Naive thymus-derived CD8-positive, alpha-beta T cell (primary cell): ENCODE measurements around the gene ADAMTS2. TPM values are rescaled to one million over a fixed set of nuclear protein-coding genes. Genes with fewer than 3 reads are reported as not detected.

ENCODE experiments used
- ATAC-seq, 2 donors: fragments of 150-1000 bp; cut with Tn5 transposase in 1 of 2; sonication (Bioruptor Pico), chemical (Tn5 transposase) in 1 of 2; 1 replicate in 1 of 2; 2 replicates in 1 of 2; pipeline ENCODE4 v1.10.0; 2021; ENCODE audit warnings: mild to moderate bottlenecking in 2 of 2, moderate library complexity in 2 of 2
- POLR2A ChIA-PET: fragments of 350-600 bp; sonication (Branson Sonifier 250); formaldehyde crosslinking; loops from one replicate; lab custom pipeline; 2021; ENCODE audit warnings: antibody characterized with exemption; lab: Charles Lee
- DNase-seq, 10 donors: peaks; one replicate each; pipeline versions ENCODE4 v3.0.0 to v3.0.0-alpha.2; 2020 to 2022
- H3K27ac Mint-ChIP-seq, 10 donors: one replicate each; pipeline ENCODE4 v1.8.0; 2020 to 2022; ENCODE audit warnings: mild to moderate bottlenecking in 10 of 10, mixed read lengths in 10 of 10, moderate library complexity in 4 of 10, inconsistent platforms in 1 of 10
- H3K27me3 Mint-ChIP-seq, 5 donors: one replicate each; pipeline ENCODE4 v1.8.0; 2021 to 2022; ENCODE audit warnings: mixed read lengths in 5 of 5
- H3K36me3 Mint-ChIP-seq, 3 donors: one replicate each; pipeline ENCODE4 v1.8.0; 2020 to 2022; ENCODE audit warnings: mixed read lengths in 3 of 3, mild to moderate bottlenecking in 2 of 3, inconsistent platforms in 1 of 3
- H3K4me1 Mint-ChIP-seq, 4 donors: one replicate each; pipeline ENCODE4 v1.8.0; 2021 to 2022; ENCODE audit warnings: mixed read lengths in 4 of 4
- H3K4me3 Mint-ChIP-seq, 10 donors: one replicate each; pipeline ENCODE4 v1.8.0; 2020 to 2022; ENCODE audit warnings: mild to moderate bottlenecking in 10 of 10, mixed read lengths in 10 of 10, moderate library complexity in 6 of 10, inconsistent platforms in 1 of 10
- H3K9me3 Mint-ChIP-seq, 9 donors: one replicate each; pipeline ENCODE4 v1.8.0; 2020 to 2022; ENCODE audit warnings: mixed read lengths in 9 of 9, mild to moderate bottlenecking in 3 of 9, inconsistent platforms in 1 of 9, moderate library complexity in 1 of 9
- polyA plus RNA-seq, 3 donors: library from polyadenylated mRNA; unstranded; fragments of 300-500 nt; fragmentation: Illumina TruSeq; gene quantifications; one replicate each; pipeline ENCODE4 v1.2.3, GENCODE V29; 2021
- total RNA-seq, 8 experiments: library from RNA in 2 of 8; stranded (reverse) in 2 of 8; gene quantifications; one replicate each; pipeline ENCODE4 v1.2.3 and lab custom pipeline; 2021 to 2026

ADAMTS2 gene
- total and polyA plus RNA-seq, 5 experiments from 2014 or later, result 0.02 TPM; not detected in 4

- peak overlapping the region in 1 of 10 donors; percentile 40 for H3K27ac Mint-ChIP-seq
- peaks cover 0 to 6% (median 0%) of the 10 kb centered on the region in 9 donors for H3K9me3 Mint-ChIP-seq
- POLR2A ChIA-PET, result no interaction called here
- H3K36me3 Mint-ChIP-seq, result no peaks in the 10 kb centered on the region
- H3K27me3 Mint-ChIP-seq, result peaks cover 0 to 9% (median 2%) of the 10 kb centered on the region in 5 donors
- ATAC-seq (no peak), DNase-seq (peak in 1 of 10 donors; percentile 59)
- H3K4me3 Mint-ChIP-seq, result peak overlapping the region in 6 of 10 donors; percentile 9 to 68 (median 49)
- peaks cover 0 to 7% (median 6%) of the 10 kb centered on the region in 4 donors for H3K4me1 Mint-ChIP-seq
Observed at GRCh38 chr5:179167871-179168451, 177.3 kb downstream of the ADAMTS2 start.

- Mint-ChIP-seq H3K27ac (peak overlapping the region in 3 of 10 donors; percentile 40 to 64 (median 43)), H3K4me1 (peaks cover 0 to 7% (median 6%) of the 10 kb centered on the region in 4 donors), H3K27me3 (peaks cover 0 to 9% (median 2%) of the 10 kb centered on the region in 5 donors), H3K9me3 (peaks cover 0 to 6% (median 0%) of the 10 kb centered on the region in 9 donors), H3K4me3 (peak overlapping the region; percentile 56 to 78 (median 66)), H3K36me3 (no peaks in the 10 kb centered on the region)
- peak; percentile 44 to 83 (median 71) for DNase-seq
- POLR2A ChIA-PET, result no interaction called here
- ATAC-seq, result peak; percentile 95 to 99
Observed at GRCh38 chr5:179166886-179167841, 178.1 kb downstream of the ADAMTS2 start.

GRCh38 chr5:179166171-179166885 lies 178.9 kb downstream of the ADAMTS2 start:
- H3K27me3 Mint-ChIP-seq, result peaks cover 0 to 9% (median 2%) of the 10 kb centered on the region in 5 donors
- ATAC-seq (peak in 1 of 2 donors; percentile 7), DNase-seq (no peak)
- peaks cover 0 to 7% (median 6%) of the 10 kb centered on the region in 4 donors for H3K4me1 Mint-ChIP-seq
- H3K4me3 Mint-ChIP-seq, result peak overlapping the region in 4 of 10 donors; percentile 38 to 62 (median 48)
- peaks cover 0 to 12% (median 2%) of the 10 kb centered on the region in 9 donors for H3K9me3 Mint-ChIP-seq
- POLR2A ChIA-PET, result no interaction called here
- no peaks in the 10 kb centered on the region for H3K36me3 Mint-ChIP-seq
- peak overlapping the region in 2 of 10 donors; percentile 40 to 59 for H3K27ac Mint-ChIP-seq

DNA sequence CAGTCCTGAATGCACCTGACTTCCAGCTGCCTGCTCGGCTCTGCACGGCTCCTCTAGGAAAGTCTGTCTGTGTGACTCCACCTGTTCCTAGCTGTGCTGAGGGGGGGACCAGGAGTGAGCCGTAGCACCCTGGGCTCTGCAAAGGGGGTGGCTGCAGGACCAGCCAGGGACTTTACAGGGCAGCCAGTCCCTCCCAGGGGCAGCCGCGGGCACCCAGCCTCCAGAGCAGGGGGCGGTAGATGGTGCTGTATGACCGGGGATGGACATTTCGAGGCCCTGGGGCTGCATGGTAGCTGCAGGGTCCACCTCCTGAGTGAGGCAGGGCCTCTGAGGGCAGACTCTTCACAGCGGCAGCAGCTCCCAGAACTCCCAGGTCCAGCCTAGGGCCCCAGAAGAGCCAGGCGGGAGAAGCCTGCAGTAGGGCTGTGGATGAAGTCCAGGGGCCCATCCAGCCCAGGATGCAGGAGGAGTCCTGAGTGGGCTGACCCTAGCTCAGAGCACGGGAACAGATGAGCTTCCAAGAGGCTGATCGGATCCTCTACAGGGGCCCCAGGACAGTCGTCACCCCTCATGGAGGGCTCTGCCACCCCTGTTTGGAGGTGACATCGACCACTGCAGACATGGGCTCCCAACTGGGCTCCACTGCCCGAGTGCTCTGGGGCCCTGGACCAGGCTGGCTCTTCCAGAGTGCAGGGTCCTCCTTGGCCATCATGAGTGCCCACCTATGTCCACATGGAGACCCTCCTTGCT lies 179.7 kb downstream of the ADAMTS2 start:
- Mint-ChIP-seq H3K4me1 (peaks cover 0 to 7% (median 6%) of the 10 kb centered on the region in 4 donors), H3K27me3 (peaks cover 0 to 9% (median 0%) of the 10 kb centered on the region in 5 donors), H3K4me3 (peak overlapping the region in 3 of 10 donors; percentile 38 to 62 (median 57)), H3K27ac (peak overlapping the region in 1 of 10 donors; percentile 59), H3K36me3 (no peaks in the 10 kb centered on the region), H3K9me3 (peaks cover 0 to 10% (median 2%) of the 10 kb centered on the region in 9 donors)
- no peak for DNase-seq
- ATAC-seq, result no peak
- POLR2A ChIA-PET, result no interaction called here

- Mint-ChIP-seq H3K9me3 (peaks cover 0 to 6% (median 2%) of the 10 kb centered on the region in 9 donors), H3K27me3 (peaks cover 0 to 5% (median 0%) of the 10 kb centered on the region in 5 donors), H3K36me3 (no peaks in the 10 kb centered on the region), H3K4me1 (peaks cover 0 to 7% (median 6%) of the 10 kb centered on the region in 4 donors), H3K27ac (peak overlapping the region in 2 of 10 donors; percentile 11 to 38), H3K4me3 (peak overlapping the region in 2 of 10 donors; percentile 57 to 81)
- POLR2A ChIA-PET, result no interaction called here
- no peak for ATAC-seq
- DNase-seq, result no peak
Observed at GRCh38 chr5:179164331-179165311, 180.6 kb downstream of the ADAMTS2 start.

DNA sequence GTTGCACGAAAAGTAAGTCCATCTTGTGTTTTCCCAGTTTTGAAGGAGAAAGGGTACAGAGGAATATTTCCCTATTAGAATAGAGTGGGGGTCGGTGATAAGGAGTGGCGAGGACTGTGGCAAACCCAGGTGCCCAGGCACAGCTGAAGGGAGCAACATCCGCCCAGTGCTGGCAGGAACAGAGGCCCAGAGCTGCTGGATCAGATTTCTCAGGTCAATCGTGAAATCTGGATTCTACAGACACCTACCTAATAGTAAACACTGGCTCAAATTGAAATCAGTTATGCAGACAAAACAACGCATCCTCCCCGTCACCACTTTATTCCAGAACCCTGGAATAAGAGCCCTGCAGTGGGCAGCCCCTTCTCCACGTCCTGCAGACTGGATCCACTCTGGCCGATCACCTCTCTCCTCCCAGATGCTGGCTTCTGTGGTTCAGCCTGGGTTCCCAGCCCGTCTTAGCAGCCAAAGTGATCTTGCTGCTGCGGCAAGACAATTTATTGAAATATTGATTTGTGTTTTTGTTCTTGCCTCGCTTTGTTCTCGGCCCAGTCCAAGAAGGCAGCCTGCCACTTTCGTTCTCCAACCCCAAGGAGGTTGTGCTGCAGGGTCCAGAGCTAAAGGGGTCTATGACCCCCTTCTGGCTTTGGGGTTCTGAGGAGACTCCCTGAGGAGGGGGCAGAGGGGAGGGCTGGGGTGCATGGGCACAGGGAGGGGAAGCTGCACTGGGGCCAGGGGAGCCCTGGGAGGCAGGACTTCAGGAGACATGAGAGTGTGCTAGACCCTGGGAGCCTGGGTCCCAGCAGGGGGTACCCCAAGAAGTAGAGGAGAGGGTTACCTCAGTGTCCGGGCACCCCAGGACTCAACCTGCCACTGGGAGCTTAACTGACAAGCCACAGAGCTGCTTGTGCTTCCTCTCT lies 181.8 kb downstream of the ADAMTS2 start:
- H3K27ac Mint-ChIP-seq, result peak overlapping the region in 1 of 10 donors; percentile 75
- ATAC-seq, result no peak
- peak in 1 of 10 donors; percentile 43 for DNase-seq
- peaks cover 0 to 7% (median 6%) of the 10 kb centered on the region in 4 donors for H3K4me1 Mint-ChIP-seq
- H3K36me3 Mint-ChIP-seq, result no peaks in the 10 kb centered on the region
- H3K9me3 Mint-ChIP-seq, result peaks cover 0 to 6% (median 0%) of the 10 kb centered on the region in 9 donors
- H3K4me3 Mint-ChIP-seq, result no peak overlapping the region
- POLR2A ChIA-PET, result no interaction called here
- peaks cover 0 to 3% (median 0%) of the 10 kb centered on the region in 5 donors for H3K27me3 Mint-ChIP-seq

DNA sequence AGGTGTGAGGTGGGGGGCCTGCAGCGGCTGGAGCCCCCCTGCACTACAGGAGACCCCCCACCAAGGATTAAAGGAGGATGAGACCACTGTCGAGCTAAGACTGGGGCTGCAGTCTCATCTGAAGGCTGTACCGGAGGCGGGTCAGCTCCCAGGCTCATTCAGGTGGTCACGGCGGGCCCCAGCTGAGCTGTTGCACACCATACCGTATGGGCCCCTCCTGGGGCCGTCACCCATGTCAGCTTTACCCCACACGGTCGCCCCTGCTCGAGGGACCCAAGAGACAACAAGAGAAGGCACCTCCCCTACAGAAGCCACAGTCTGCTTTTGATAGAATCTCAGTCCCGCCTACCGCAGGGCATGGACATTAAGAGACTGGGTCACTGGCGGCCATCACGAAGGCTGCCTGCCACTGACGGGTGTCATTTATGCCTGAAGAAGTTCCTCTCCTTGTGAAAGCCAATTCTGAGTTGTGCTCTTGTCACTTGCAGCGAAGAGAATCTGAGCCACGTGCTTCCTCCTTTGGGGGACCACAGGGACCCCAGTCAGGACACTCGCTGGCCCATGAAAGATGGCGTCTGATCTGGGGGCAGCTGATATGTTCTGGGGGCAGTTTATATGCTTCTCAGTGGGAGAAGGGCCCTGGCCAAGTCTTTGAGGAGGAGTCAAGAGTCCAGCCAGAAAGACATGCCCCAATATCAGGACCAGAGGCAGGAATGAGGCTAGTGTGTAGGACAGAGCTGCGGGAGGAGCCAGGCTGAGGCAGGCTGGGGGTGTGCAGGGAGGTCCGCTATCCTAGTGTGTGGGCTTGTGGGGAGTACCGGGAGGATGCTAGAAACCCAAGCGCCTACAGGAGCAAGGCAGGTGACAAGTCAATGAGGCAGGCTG lies 182.7 kb downstream of the ADAMTS2 start:
- Mint-ChIP-seq H3K4me3 (no peak overlapping the region), H3K27ac (peak overlapping the region in 1 of 10 donors; percentile 75), H3K9me3 (peaks cover 0 to 6% (median 0%) of the 10 kb centered on the region in 9 donors), H3K27me3 (peaks cover 0 to 5% (median 0%) of the 10 kb centered on the region in 5 donors), H3K36me3 (no peaks in the 10 kb centered on the region), H3K4me1 (peaks cover 0 to 5% (median 3%) of the 10 kb centered on the region in 4 donors)
- POLR2A ChIA-PET, result no interaction called here
- DNase-seq, result peak in 1 of 10 donors; percentile 45
- ATAC-seq, result no peak

DNA sequence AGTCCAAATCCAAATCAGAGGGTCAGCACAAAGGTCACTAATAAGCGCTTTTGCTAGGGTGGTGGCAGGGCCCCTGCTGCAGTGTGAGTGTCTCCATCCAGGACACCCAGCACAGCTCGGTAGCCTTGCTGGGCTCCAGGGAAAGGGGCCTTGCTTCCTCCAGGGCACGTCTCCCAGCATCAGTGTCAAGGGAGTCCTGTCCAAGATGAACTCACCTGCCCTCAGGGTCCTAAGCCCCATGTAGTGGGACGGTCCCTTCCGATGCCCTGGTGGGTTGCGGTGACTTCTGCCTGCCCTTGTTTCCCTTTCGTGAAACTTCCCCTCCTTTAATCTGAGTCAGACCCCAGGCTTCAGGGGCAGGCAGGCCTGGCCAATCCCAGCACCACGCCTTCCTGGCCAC lies 183.4 kb downstream of the ADAMTS2 start:
- H3K9me3 Mint-ChIP-seq, result peaks cover 0 to 6% (median 0%) of the 10 kb centered on the region in 9 donors
- ATAC-seq (no peak), DNase-seq (no peak)
- no peak overlapping the region for H3K4me3 Mint-ChIP-seq
- peaks cover 0 to 3% (median 0%) of the 10 kb centered on the region in 4 donors for H3K4me1 Mint-ChIP-seq
- H3K27ac Mint-ChIP-seq, result no peak overlapping the region
- POLR2A ChIA-PET, result no interaction called here
- no peaks in the 10 kb centered on the region for H3K36me3 Mint-ChIP-seq
- H3K27me3 Mint-ChIP-seq, result peaks cover 0 to 5% (median 0%) of the 10 kb centered on the region in 5 donors

- Mint-ChIP-seq H3K27ac (no peak overlapping the region), H3K4me1 (peaks cover 0 to 3% (median 0%) of the 10 kb centered on the region in 4 donors), H3K36me3 (no peaks in the 10 kb centered on the region), H3K4me3 (no peak overlapping the region), H3K9me3 (peaks cover 0 to 6% (median 0%) of the 10 kb centered on the region in 9 donors), H3K27me3 (peaks cover 0 to 5% (median 0%) of the 10 kb centered on the region in 5 donors)
- ATAC-seq (no peak), DNase-seq (no peak)
- POLR2A ChIA-PET, result no interaction called here
Observed at GRCh38 chr5:179160584-179160983, 184.7 kb downstream of the ADAMTS2 start.
